ENCODE data around the gene CHST14. TPM values are rescaled to one million over a fixed set of nuclear protein-coding genes. Genes with fewer than 3 reads are reported as not detected.

CHST14 gene
- total and polyA plus RNA-seq, 3 experiments from 2014 or later = 1.7 to 13.3 (median 13.1) TPM

DNA sequence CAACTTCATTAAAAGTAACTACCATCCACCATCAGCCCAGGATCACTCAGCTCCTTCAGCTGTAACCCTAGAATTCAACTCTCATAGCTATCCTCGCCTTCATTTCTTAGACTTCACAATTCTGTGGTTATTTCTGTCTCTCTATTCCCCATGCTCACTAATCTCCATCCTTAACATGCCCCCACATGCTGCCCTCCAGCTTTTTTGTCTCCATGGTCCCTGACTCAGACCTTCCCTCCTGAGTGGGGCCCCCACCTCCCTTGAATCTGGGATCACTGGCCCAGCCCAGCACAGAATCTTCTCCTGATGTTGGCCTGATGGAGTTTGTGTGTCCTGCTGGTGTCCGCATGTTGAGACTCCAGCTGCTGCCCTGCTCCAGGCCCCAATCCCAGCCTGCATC lies 41.7 kb downstream of the CHST14 start:
- no peaks in the 10 kb centered on the region for H3K9me3 Mint-ChIP-seq
- no peak overlapping the region for H3K4me3 ChIP-seq (ENCODE audit: low read length)
- H3K27me3 ChIP-seq (ENCODE audit: insufficient read depth, low read length, poor library complexity, severe bottlenecking) = peaks cover 24% of the 10 kb centered on the region
- no peaks in the 10 kb centered on the region for H3K9me3 ChIP-seq (ENCODE audit: low read length)
- ChIA-PET POLR2A (no interaction called here), CTCF (no interaction called here)
- H3K36me3 ChIP-seq (ENCODE audit: insufficient read depth, low read length) = no peaks in the 10 kb centered on the region
- H3K4me3 Mint-ChIP-seq = peak overlapping the region; percentile 19 to 63 (median 58)
- H3K27ac Mint-ChIP-seq = peak overlapping the region in 3 of 8 donors; percentile 2 to 21 (median 16)
- no peaks in the 10 kb centered on the region for H3K36me3 Mint-ChIP-seq
- no peak overlapping the region for H3K27ac ChIP-seq (ENCODE audit: low read depth, low read length)
- H3K4me1 Mint-ChIP-seq = peaks cover 11 to 26% (median 18%) of the 10 kb centered on the region in 3 donors
- DNase-seq = no peak
- peaks cover 44 to 60% of the 10 kb centered on the region in 2 donors for H3K27me3 Mint-ChIP-seq
- H3K4me1 ChIP-seq (ENCODE audit: insufficient read depth, low read length) = peaks cover 5% of the 10 kb centered on the region

DNA sequence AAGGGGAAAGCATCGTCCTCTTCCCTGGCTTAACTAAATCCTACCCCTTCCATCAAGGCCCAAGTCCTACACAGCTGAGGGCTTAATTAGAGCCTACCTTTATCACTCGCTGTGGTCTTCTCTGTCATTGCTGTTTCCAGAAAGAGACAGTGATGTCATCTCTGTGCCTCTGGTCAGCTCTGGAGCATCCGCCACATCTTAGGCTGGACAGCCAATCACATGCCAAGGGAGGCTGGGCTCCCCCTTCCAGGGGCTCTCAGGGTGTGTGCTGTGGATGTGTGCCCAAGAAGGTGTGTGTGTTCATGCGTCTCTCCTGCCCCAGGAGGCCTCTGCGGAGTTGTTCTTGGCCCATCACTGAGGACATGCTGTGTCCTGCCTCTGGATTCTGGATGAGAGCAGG lies 42.8 kb downstream of the CHST14 start:
- peaks cover 5% of the 10 kb centered on the region for H3K4me1 ChIP-seq (ENCODE audit: insufficient read depth, low read length)
- DNase-seq = no peak
- Mint-ChIP-seq H3K4me3 (no peak overlapping the region), H3K9me3 (no peaks in the 10 kb centered on the region), H3K4me1 (peaks cover 10 to 21% (median 18%) of the 10 kb centered on the region in 3 donors), H3K27ac (no peak overlapping the region), H3K27me3 (peaks cover 34 to 48% of the 10 kb centered on the region in 2 donors), H3K36me3 (no peaks in the 10 kb centered on the region)
- no peak overlapping the region for H3K27ac ChIP-seq (ENCODE audit: low read depth, low read length)
- no peak overlapping the region for H3K4me3 ChIP-seq (ENCODE audit: low read length)
- POLR2A ChIA-PET = no interaction called here
- H3K36me3 ChIP-seq (ENCODE audit: insufficient read depth, low read length) = no peaks in the 10 kb centered on the region
- peaks cover 24% of the 10 kb centered on the region for H3K27me3 ChIP-seq (ENCODE audit: insufficient read depth, low read length, poor library complexity, severe bottlenecking)
- H3K9me3 ChIP-seq (ENCODE audit: low read length) = no peaks in the 10 kb centered on the region
- CTCF ChIA-PET = no interaction called here

DNA sequence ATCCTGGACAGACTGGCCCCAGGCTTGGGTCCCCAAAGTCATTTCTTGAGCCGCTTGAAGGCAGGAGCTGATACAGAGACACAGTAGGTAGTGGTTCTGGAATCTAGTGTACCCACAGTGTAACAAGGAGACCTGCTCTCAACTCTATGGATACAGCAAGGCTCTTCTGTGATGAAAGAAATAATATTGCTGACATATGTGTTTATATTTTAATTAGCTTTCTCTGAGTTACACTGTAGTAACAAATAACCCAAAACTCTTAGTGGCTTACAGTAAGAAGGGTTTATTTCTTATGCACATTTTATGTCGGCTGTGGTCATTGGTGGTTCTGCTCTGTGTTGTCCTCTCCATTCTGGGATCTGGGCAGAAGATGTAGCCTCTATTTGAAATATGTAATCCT lies 45.5 kb downstream of the CHST14 start:
- H3K36me3 Mint-ChIP-seq = no peaks in the 10 kb centered on the region
- ChIA-PET CTCF (interaction anchor here (0.6 kb wide), 1 partner anchor 303 kb away, joined by 3 read pairs; no protein-coding TSS in a partner anchor), POLR2A (no interaction called here)
- H3K9me3 Mint-ChIP-seq = no peaks in the 10 kb centered on the region
- Histone ChIP-seq H3K27me3 (ENCODE audit: insufficient read depth, low read length, poor library complexity, severe bottlenecking) (peaks cover 10% of the 10 kb centered on the region), H3K4me1 (ENCODE audit: insufficient read depth, low read length) (no peaks in the 10 kb centered on the region), H3K4me3 (ENCODE audit: low read length) (no peak overlapping the region), H3K27ac (ENCODE audit: low read depth, low read length) (no peak overlapping the region), H3K36me3 (ENCODE audit: insufficient read depth, low read length) (no peaks in the 10 kb centered on the region), H3K9me3 (ENCODE audit: low read length) (no peaks in the 10 kb centered on the region)
- H3K4me3 Mint-ChIP-seq = no peak overlapping the region
- peaks cover 18 to 30% of the 10 kb centered on the region in 2 donors for H3K27me3 Mint-ChIP-seq
- H3K27ac Mint-ChIP-seq = no peak overlapping the region
- DNase-seq = no peak
- peaks cover 6 to 16% (median 13%) of the 10 kb centered on the region in 3 donors for H3K4me1 Mint-ChIP-seq

Other genes with a start within 250 kb of the CHST14 start
- gene PAK6, start 231.9 kb upstream of the CHST14 start, total RNA-seq = 1 to 10 TPM; 1.7 to 1.9 TPM
- gene PAK6, start 231.9 kb upstream of the CHST14 start, polyA plus RNA-seq = 2.8 TPM
- not detected for gene ANKRD63, start 187.9 kb upstream of the CHST14 start, total RNA-seq
- not detected for gene ANKRD63, start 187.9 kb upstream of the CHST14 start, polyA plus RNA-seq
- 10 to 100 TPM; 57.3 to 57.7 TPM for gene PLCB2, start 163.0 kb upstream of the CHST14 start, total RNA-seq
- gene PLCB2, start 163.0 kb upstream of the CHST14 start, polyA plus RNA-seq = 34.8 TPM
- gene INAFM2, start 147.3 kb upstream of the CHST14 start, total RNA-seq = 10 to 100 TPM; 13.5 to 15.3 TPM
- gene INAFM2, start 147.3 kb upstream of the CHST14 start, polyA plus RNA-seq = 2.7 TPM
- gene CCDC9B, start 130.0 kb upstream of the CHST14 start, total RNA-seq = under 1 TPM; 0.39 to 0.47 TPM
- 0.08 TPM for gene CCDC9B, start 130.0 kb upstream of the CHST14 start, polyA plus RNA-seq
- not detected for gene PHGR1, start 120.0 kb upstream of the CHST14 start, total RNA-seq
- not detected for gene PHGR1, start 120.0 kb upstream of the CHST14 start, polyA plus RNA-seq
- gene DISP2, start 112.8 kb upstream of the CHST14 start, total RNA-seq = 1 to 10 TPM in 1 of 2 experiments, under 1 TPM in 1; 0.18 to 1.1 TPM
- gene DISP2, start 112.8 kb upstream of the CHST14 start, polyA plus RNA-seq = 1.1 TPM
- 10 to 100 TPM; 42.8 to 49.9 TPM for gene KNSTRN, start 88.3 kb upstream of the CHST14 start, total RNA-seq
- gene KNSTRN, start 88.3 kb upstream of the CHST14 start, polyA plus RNA-seq = 3.6 TPM
- 10 to 100 TPM; 68.5 to 80.1 TPM for gene IVD, start 65.2 kb upstream of the CHST14 start, total RNA-seq
- gene IVD, start 65.2 kb upstream of the CHST14 start, polyA plus RNA-seq = 56.0 TPM
- gene BAHD1, start 30.0 kb upstream of the CHST14 start, total RNA-seq = 10 to 100 TPM; 23.6 to 24.9 TPM
- 4.1 TPM for gene BAHD1, start 30.0 kb upstream of the CHST14 start, polyA plus RNA-seq
- 10 to 100 TPM; 31.4 to 34.9 TPM for gene CCDC32, start 94.1 kb downstream of the CHST14 start, total RNA-seq
- 42.2 TPM for gene CCDC32, start 94.1 kb downstream of the CHST14 start, polyA plus RNA-seq
- 10 to 100 TPM; 25.1 to 30.3 TPM for gene RPUSD2, start 98.3 kb downstream of the CHST14 start, total RNA-seq
- gene RPUSD2, start 98.3 kb downstream of the CHST14 start, polyA plus RNA-seq = 20.8 TPM
- 10 to 100 TPM; 19.2 to 19.5 TPM for gene KNL1, start 123.3 kb downstream of the CHST14 start, total RNA-seq
- 0.03 TPM for gene KNL1, start 123.3 kb downstream of the CHST14 start, polyA plus RNA-seq
- gene RAD51, start 224.2 kb downstream of the CHST14 start, total RNA-seq = 10 to 100 TPM; 54.3 to 57.6 TPM
- 1.7 TPM for gene RAD51, start 224.2 kb downstream of the CHST14 start, polyA plus RNA-seq

Data from CD8-positive, alpha-beta memory T cell (primary cell).